Dedifferentiated amniotic fluid mesenchymal stem cell (primary cell): Measurements from ENCODE around the gene KLHL25.

Experiments used
- DNase-seq: peaks from one replicate; pipeline ENCODE4 v3.0.0-alpha.2; 2016; ENCODE audit errors: extremely low spot score

The KLHL25 gene

GRCh38 chr15:85760531-85761371, 34.0 kb downstream of the KLHL25 start:
- no peak for DNase-seq

- no peak for DNase-seq
Observed at GRCh38 chr15:85760049-85760448, 34.7 kb downstream of the KLHL25 start.

- no peak for DNase-seq
Observed at GRCh38 chr15:85759376-85759775, 35.3 kb downstream of the KLHL25 start.

- DNase-seq, result no peak
Observed at GRCh38 chr15:85758655-85758978, 36.1 kb downstream of the KLHL25 start.

- no peak for DNase-seq
Observed at GRCh38 chr15:85757939-85758654, 36.6 kb downstream of the KLHL25 start.

GRCh38 chr15:85757073-85757938, 37.4 kb downstream of the KLHL25 start:
- DNase-seq, result no peak

- DNase-seq, result no peak
Observed at GRCh38 chr15:85756411-85757072, 38.2 kb downstream of the KLHL25 start.

GRCh38 chr15:85755942-85756341, 38.8 kb downstream of the KLHL25 start:
- DNase-seq, result no peak

GRCh38 chr15:85755471-85755870, 39.3 kb downstream of the KLHL25 start:
- no peak for DNase-seq

- no peak for DNase-seq
Observed at GRCh38 chr15:85754989-85755388, 39.7 kb downstream of the KLHL25 start.

- no peak for DNase-seq
Observed at GRCh38 chr15:85753791-85754452, 40.8 kb downstream of the KLHL25 start.

- no peak for DNase-seq
Observed at GRCh38 chr15:85753261-85753660, 41.5 kb downstream of the KLHL25 start.

- DNase-seq, result no peak
Observed at GRCh38 chr15:85752491-85752961, 42.2 kb downstream of the KLHL25 start.

- no peak for DNase-seq
Observed at GRCh38 chr15:85752124-85752475, 42.6 kb downstream of the KLHL25 start.

- DNase-seq, result no peak
Observed at GRCh38 chr15:85751291-85752123, 43.2 kb downstream of the KLHL25 start.

- no peak for DNase-seq
Observed at GRCh38 chr15:85750319-85751290, 44.1 kb downstream of the KLHL25 start.

- DNase-seq, result no peak
Observed at GRCh38 chr15:85749261-85750151, 45.2 kb downstream of the KLHL25 start.

GRCh38 chr15:85748729-85749128, 46.0 kb downstream of the KLHL25 start:
- no peak for DNase-seq
